Liver (tissue), 3 donors: Measurements from ENCODE around the gene RBM45.

ENCODE experiments used
- ATF3 ChIP-seq: IDR thresholded peaks from 2 replicates; pipeline ENCODE4 v1.6.1; 2016; ENCODE audit warnings: antibody characterized with exemption
- CTCF ChIP-seq: fragments of 150-350 bp; IDR thresholded peaks from 2 replicates; pipeline ENCODE4 v1.5.1; 2017; ENCODE audit warnings: improper control_type of control experiment, low read depth, low read length; ENCODE audit not compliant: missing input control
- GABPA ChIP-seq, 2 donors: IDR thresholded peaks in 1 of 2; conservative IDR thresholded peaks in 1 of 2; 2 replicates each; pipeline ENCODE4 v1.6.1; 2016; ENCODE audit warnings: antibody characterized with exemption in 2 of 2, mild to moderate bottlenecking in 1 of 2, moderate library complexity in 1 of 2
- NR2F2 ChIP-seq: IDR thresholded peaks from 2 replicates; pipeline ENCODE4 v1.6.1; 2016; ENCODE audit warnings: antibody characterized with exemption
- RXRA ChIP-seq, 2 donors: IDR thresholded peaks; 2 replicates each; pipeline ENCODE4 v1.6.1; 2017 to 2018; ENCODE audit warnings: antibody characterized with exemption in 2 of 2, mild to moderate bottlenecking in 1 of 2
- YY1 ChIP-seq: IDR thresholded peaks from 2 replicates; pipeline ENCODE4 v1.6.1; 2016; ENCODE audit warnings: antibody characterized with exemption, mild to moderate bottlenecking
- donor health status: healthy.
- donor health status: healthy.

GRCh38 chr2:178070824-178071223 is 41.4 kb upstream of the RBM45 start:
- TF ChIP-seq ATF3 (no peak), CTCF (no peak), YY1 (no peak), NR2F2 (no peak), GABPA (IDR thresholded peaks at IDR 0.05 in 1 of 2, conservative IDR thresholded peaks at IDR 0.05 in 1 of 2) (no peak), RXRA (IDR thresholded peaks at IDR 0.05) (peak in 1 of 2 donors; percentile 4)
